ENCODE data around the gene PARP16. TPM values are rescaled to one million over a fixed set of nuclear protein-coding genes. Genes with fewer than 3 reads are reported as not detected.
A peak's percentile ranks its signal among the peaks of the same experiment; 100 is the strongest.

PARP16 gene, protein sequence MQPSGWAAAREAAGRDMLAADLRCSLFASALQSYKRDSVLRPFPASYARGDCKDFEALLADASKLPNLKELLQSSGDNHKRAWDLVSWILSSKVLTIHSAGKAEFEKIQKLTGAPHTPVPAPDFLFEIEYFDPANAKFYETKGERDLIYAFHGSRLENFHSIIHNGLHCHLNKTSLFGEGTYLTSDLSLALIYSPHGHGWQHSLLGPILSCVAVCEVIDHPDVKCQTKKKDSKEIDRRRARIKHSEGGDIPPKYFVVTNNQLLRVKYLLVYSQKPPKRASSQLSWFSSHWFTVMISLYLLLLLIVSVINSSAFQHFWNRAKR
- 10 to 100 TPM; 16.2 to 16.8 TPM for total RNA-seq

GRCh38 chr15:65286704-65287519 lies at the start of gene PARP16:
Gene PARP16 (minus strand): TSS chr15:65286883. CDS start chr15:65286426, 457 bp downstream.
- Mint-ChIP-seq H3K9me3 (no peaks in the 10 kb centered on the region), H3K27ac (peak within 1 kb of the TSS; percentile 82), H3K27me3 (ENCODE audit: low read depth) (no peaks in the 10 kb centered on the region), H3K4me1 (ENCODE audit: low read depth) (peaks cover 32% of the 10 kb centered on the region), H3K36me3 (ENCODE audit: low read depth) (no peaks in the 10 kb centered on the region), H3K4me3 (peak within 1 kb of the TSS; percentile 83)
- CTCF ChIA-PET: interaction anchor here (0.5 to 3.3 kb wide), 9 partner anchors 9 to 267 kb away, joined by 3 to 27 read pairs (median 3); no protein-coding TSS in a partner anchor
- intact Hi-C loops (cut with micrococcal nuclease): loop anchor here (1.0 kb wide), 4 partner anchors 9 to 102 kb away; partner anchors contain the start of genes CLPX, RNU5A-1 and RNU5B-1
- DNase-seq: peak; percentile 92

DNA sequence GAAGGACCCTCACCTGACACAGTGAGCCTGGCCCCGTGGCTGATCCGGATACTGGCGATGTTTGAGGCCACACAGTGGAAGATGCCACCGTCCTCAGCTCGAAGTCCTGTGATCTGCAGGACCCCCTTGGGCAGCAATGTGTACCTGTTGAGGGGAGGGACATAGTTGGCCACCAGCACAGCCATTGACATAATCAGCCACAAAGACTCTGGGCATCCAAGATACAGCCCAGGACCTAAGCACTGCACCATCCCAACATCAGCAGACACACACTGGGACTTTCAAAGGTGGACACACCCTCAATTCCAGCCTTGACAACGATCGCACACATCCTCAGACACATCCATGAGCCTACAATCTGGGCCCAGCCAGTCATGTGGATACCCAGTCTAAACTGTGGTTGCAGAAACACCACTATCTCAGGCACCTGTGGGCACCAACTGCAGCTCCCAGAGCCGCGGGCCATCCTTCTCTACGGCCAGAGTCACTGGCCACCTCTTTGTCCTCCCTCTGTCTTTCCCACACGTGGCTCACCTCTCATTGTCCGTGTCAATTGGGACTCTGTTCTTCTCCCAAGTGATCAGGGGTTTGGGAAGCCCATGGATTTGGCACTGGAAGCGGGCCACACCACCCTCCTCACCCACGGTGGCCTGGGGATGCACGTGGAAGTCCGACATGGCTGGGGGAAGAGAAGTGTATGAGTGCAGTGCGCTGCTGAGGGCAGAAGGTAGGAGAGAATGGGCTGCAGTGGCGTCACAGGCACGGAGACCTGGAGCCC lies 48.8 kb upstream of the PARP16 start:
- CTCF ChIA-PET: interaction anchor here (1.6 kb wide), 1 partner anchor 16 kb away, joined by 6 read pairs; no protein-coding TSS in a partner anchor
- Mint-ChIP-seq H3K4me3 (no peak overlapping the region), H3K4me1 (ENCODE audit: low read depth) (no peaks in the 10 kb centered on the region), H3K9me3 (no peaks in the 10 kb centered on the region), H3K27me3 (ENCODE audit: low read depth) (peaks cover 3% of the 10 kb centered on the region), H3K36me3 (ENCODE audit: low read depth) (no peaks in the 10 kb centered on the region), H3K27ac (no peak overlapping the region)
- no peak for DNase-seq
- intact Hi-C loops (cut with micrococcal nuclease): no loop called here

GRCh38 chr15:65334586-65335231 lies 48.0 kb upstream of the PARP16 start:
- intact Hi-C loops (cut with micrococcal nuclease): no loop called here
- CTCF ChIA-PET: no interaction called here

GRCh38 chr15:65333856-65334255 lies 47.2 kb upstream of the PARP16 start:
- H3K27ac Mint-ChIP-seq: no peak overlapping the region
- CTCF ChIA-PET: no interaction called here
- H3K9me3 Mint-ChIP-seq: no peaks in the 10 kb centered on the region
- peaks cover 3% of the 10 kb centered on the region for H3K27me3 Mint-ChIP-seq (ENCODE audit: low read depth)
- H3K4me3 Mint-ChIP-seq: no peak overlapping the region
- no peaks in the 10 kb centered on the region for H3K36me3 Mint-ChIP-seq (ENCODE audit: low read depth)
- no peaks in the 10 kb centered on the region for H3K4me1 Mint-ChIP-seq (ENCODE audit: low read depth)
- DNase-seq: no peak
- intact Hi-C loops (cut with micrococcal nuclease): no loop called here

More at GRCh38 chr15:65334586-65335231, 48.0 kb upstream of the PARP16 start:
- H3K27ac Mint-ChIP-seq: no peak overlapping the region
- H3K36me3 Mint-ChIP-seq (ENCODE audit: low read depth): no peaks in the 10 kb centered on the region
- no peaks in the 10 kb centered on the region for H3K9me3 Mint-ChIP-seq
- DNase-seq: no peak
- no peak overlapping the region for H3K4me3 Mint-ChIP-seq
- H3K4me1 Mint-ChIP-seq (ENCODE audit: low read depth): no peaks in the 10 kb centered on the region
- H3K27me3 Mint-ChIP-seq (ENCODE audit: low read depth): peaks cover 3% of the 10 kb centered on the region

DNA sequence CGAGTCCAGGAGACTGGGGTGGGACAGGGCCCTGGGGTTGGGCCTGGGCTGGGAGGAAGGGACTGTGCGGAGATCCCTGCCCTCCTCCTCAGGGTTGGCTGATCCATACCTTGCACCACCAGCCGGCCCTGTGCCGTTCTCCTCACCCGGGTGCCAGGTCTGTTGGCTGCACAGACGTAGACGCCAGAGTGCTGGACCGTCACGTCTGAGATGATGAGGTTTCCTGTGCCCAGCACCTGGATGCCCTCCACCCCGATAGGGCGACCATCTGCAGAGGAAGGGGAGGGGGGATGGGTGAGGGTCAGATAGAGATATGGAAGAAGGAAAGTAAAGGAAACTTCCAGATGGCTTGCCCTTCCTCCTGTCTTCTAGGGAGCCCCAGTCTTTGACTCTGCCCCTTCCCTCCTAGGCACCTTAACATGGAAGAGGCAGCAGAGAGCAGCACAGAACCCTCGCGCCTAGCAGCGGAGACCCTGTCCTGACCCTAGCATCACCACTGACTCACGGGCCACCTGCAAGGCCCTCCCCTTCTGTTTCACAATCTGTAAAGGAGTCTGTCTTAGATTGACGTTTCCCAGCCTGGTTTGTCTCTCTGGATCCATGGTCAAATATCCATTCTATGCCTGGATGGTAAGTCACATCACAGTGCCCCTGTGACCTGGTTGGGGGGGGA lies 46.6 kb upstream of the PARP16 start:
- Mint-ChIP-seq H3K4me1 (ENCODE audit: low read depth) (no peaks in the 10 kb centered on the region), H3K9me3 (no peaks in the 10 kb centered on the region), H3K27ac (no peak overlapping the region), H3K4me3 (no peak overlapping the region), H3K27me3 (ENCODE audit: low read depth) (peaks cover 3% of the 10 kb centered on the region), H3K36me3 (ENCODE audit: low read depth) (no peaks in the 10 kb centered on the region)
- intact Hi-C loops (cut with micrococcal nuclease): no loop called here
- CTCF ChIA-PET: no interaction called here
- DNase-seq: no peak

DNA sequence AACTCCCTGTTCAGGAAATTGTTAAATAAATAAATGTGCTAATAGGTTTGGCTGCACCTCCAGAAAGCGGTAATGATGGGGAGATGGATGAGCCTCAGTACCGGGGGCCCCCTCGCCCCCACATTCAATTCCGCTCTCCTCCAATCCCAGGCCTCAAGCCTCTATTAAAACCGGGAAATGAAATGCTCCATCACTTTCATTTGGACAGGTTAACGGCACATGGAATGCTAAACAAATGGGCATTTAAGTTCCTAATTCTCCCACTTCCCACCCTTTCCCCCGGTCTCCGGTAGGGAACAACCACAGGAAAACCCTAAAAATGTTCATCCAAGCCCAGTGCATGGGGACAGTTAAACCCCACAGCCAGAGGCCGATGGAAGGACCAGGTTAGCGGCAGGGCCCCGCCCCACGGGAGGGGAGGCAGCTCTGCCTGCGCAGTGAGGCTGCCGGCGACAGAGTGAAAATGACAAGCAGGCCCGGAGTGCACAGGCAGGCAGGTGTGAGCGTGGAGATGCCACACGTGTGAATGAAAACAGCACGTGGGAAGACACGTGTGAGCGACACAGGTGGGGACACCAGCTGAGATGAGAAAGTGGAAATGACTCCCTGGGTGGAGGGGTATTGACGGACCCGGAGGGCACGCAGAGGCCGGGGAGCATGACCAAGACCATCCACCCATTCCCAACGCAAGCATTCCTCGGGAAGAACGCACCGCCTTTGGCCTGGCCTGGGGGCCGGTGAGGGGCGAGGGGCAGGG lies 45.9 kb upstream of the PARP16 start:
- H3K4me3 Mint-ChIP-seq: no peak overlapping the region
- intact Hi-C loops (cut with micrococcal nuclease): no loop called here
- no peaks in the 10 kb centered on the region for H3K9me3 Mint-ChIP-seq

DNA sequence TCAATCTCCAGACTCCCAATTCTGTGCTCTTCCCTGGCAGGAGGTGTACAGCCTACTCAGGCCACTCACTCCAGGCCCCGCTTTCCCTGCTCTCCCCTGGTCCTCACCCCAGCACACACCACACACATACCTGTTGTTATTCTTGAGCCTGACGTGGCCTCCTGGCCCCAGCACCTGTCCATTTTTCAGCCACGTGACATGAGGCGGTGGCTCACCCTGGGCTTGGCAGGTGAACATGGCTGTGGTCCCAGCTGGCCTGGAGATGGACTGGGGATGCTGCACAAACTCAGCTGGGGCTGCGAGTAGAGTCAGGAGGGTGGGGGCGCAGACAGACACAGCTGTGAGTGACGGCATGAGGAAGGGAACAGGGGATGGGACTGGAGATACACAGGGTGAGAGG lies 45.1 kb upstream of the PARP16 start:
- Mint-ChIP-seq H3K36me3 (ENCODE audit: low read depth) (no peaks in the 10 kb centered on the region), H3K4me3 (no peak overlapping the region), H3K27me3 (ENCODE audit: low read depth) (peaks cover 5% of the 10 kb centered on the region), H3K27ac (no peak overlapping the region), H3K9me3 (no peaks in the 10 kb centered on the region), H3K4me1 (ENCODE audit: low read depth) (no peaks in the 10 kb centered on the region)
- intact Hi-C loops (cut with micrococcal nuclease): no loop called here
- no peak for DNase-seq
- CTCF ChIA-PET: no interaction called here

More for the DNA sequence above, 45.9 kb upstream of the PARP16 start:
- DNase-seq: no peak
- Mint-ChIP-seq H3K27me3 (ENCODE audit: low read depth) (peaks cover 5% of the 10 kb centered on the region), H3K27ac (no peak overlapping the region), H3K36me3 (ENCODE audit: low read depth) (no peaks in the 10 kb centered on the region), H3K4me1 (ENCODE audit: low read depth) (no peaks in the 10 kb centered on the region)
- CTCF ChIA-PET: no interaction called here

DNA sequence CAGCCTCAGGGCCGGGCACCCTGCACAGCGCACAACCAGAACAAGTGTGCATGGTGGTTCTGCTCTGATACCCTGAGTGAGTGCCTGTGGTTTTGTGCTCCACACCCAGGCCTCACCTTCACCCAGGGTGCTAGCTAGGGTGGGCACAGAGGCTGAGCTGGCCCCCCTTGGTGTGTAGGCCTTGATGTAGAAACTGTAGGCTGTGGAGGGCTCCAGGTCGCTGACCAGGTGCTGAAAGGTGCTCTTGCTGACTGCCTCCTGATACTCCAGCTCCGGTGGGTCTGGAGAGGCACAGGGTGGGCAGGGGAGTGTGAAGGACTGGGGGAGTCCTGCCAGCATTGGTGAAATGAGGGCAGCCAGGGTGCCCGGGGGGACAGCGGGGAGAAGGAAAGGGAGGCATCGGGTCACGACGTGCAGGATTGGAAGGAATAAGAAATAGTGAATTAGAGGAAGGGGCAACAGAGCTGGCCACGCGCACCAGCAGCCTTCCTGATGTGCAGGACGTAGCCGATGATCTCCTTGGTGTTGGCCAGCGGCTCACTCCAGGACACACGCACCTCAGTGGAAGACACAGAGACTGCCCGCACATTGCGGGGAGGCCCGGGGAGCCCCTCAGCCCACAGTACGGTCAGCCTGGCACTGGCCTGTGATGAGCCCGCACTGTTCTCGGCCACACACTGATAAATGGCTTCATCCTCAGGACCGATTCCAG lies 44.4 kb upstream of the PARP16 start:
- Mint-ChIP-seq H3K27me3 (ENCODE audit: low read depth) (peaks cover 5% of the 10 kb centered on the region), H3K4me1 (ENCODE audit: low read depth) (no peaks in the 10 kb centered on the region), H3K36me3 (ENCODE audit: low read depth) (no peaks in the 10 kb centered on the region), H3K4me3 (no peak overlapping the region), H3K27ac (no peak overlapping the region), H3K9me3 (no peaks in the 10 kb centered on the region)
- DNase-seq: no peak
- intact Hi-C loops (cut with micrococcal nuclease): no loop called here
- CTCF ChIA-PET: no interaction called here

DNA sequence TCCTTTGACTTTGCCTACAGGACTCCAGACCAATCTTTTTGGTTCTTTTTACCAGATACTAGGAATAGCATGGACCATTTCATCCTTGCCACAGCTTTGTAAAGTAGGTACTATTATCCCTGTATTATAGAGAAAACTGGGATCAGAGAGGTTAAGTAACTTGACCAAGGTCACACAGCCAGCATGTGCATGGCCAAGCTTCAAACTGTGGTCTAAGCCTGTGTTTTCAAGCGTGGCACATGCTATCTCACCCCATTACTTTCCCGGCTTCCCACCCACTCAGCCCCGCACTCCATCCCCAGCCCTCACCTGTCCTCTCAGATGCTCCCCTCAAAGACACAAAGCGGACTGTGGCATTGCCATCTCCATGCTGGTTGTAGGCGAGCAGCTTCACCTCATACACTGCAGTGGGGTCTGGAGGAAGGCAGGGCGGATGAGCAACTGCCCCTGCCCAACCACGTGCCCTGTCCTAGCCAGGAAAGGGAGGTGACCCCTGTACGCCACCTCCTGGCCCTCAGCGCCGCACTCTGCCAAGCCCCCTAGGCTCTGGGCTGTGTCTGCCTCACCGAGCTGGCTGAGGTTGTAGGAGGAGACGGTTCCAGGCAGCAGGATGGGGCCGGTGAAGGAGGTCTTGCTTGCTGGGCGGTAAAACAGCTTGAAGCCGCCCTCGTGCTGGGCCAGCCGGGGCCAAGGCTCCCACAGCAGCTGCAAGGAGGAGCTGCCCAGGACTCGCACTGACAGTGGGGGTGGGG lies 43.5 kb upstream of the PARP16 start:
- no peak overlapping the region for H3K27ac Mint-ChIP-seq
- no peak overlapping the region for H3K4me3 Mint-ChIP-seq
- CTCF ChIA-PET: no interaction called here
- H3K27me3 Mint-ChIP-seq (ENCODE audit: low read depth): peaks cover 2% of the 10 kb centered on the region
- no peaks in the 10 kb centered on the region for H3K36me3 Mint-ChIP-seq (ENCODE audit: low read depth)
- H3K4me1 Mint-ChIP-seq (ENCODE audit: low read depth): no peaks in the 10 kb centered on the region
- no peaks in the 10 kb centered on the region for H3K9me3 Mint-ChIP-seq
- DNase-seq: no peak
- intact Hi-C loops (cut with micrococcal nuclease): no loop called here

DNA sequence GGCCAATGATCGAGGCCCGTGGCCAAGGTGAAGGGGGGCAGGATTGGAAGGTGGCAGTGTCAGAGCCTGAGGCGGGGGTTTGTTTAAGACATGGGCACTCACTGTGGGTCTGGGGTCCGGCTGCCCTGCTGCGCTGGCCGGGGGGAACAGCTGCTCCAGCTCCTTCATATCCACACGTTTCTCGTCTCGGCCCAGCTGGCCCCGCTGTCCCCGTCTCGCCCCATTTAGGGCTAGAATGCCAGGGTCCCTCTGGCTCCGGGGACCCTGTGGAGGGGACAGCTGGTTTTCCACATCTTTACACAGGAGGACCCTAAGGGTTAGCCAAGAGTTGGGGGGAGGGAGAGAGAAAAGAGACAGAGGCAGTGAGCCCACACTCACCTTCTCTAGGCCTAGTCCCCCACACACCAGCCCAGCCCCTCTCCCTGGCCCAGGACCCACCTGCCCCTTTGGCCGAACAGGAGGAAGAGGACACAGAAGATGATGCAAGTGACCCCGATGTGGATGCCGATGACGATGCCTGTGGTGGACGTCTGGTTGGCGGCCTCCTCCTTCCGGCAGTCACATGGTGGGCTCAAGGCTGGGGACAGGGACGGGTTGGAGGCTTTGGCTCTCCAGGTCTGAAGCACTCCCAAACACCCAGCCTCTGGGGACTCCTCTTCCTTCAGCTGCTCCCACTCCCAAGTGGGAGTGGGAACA lies 42.8 kb upstream of the PARP16 start:
- CTCF ChIA-PET: interaction anchor here (1.1 kb wide), 1 partner anchor 71 kb away, joined by 3 read pairs; no protein-coding TSS in a partner anchor
- Mint-ChIP-seq H3K9me3 (no peaks in the 10 kb centered on the region), H3K4me3 (no peak overlapping the region), H3K27me3 (ENCODE audit: low read depth) (peaks cover 2% of the 10 kb centered on the region), H3K27ac (no peak overlapping the region), H3K4me1 (ENCODE audit: low read depth) (no peaks in the 10 kb centered on the region), H3K36me3 (ENCODE audit: low read depth) (no peaks in the 10 kb centered on the region)
- DNase-seq: no peak
- intact Hi-C loops (cut with micrococcal nuclease): no loop called here

Measured in activated naive CD4-positive, alpha-beta T cell treated with anti-CD3 and anti-CD28 coated beads for 36 hours (primary cell).